ENCODE results near the gene DTWD2. TPM values are rescaled to one million over a fixed set of nuclear protein-coding genes. Genes with fewer than 3 reads are reported as not detected.

The DTWD2 gene
- total and polyA plus RNA-seq, 2 of the 4 experiments (the other 2 are of a cell fraction) = 1.2 to 1.8 TPM

DNA sequence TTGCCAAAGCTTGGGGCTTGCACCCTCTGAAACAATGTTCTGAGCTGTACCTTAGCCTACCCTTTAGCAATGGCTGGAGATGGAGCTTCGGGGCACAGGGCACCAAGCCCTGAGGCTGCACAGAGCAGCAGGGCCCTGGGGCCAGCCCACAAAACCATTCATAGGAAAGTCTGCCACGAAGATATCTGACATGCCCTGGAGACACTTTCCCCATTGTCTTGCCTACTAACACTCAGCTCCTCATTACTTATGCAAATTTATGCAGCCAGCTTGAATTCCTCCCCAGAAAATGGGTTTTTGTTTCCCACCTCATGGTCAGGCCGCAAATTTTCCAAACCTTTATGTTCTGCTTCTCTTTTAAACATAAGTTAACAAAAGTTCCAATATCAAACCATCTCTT, 105.7 kb downstream of the DTWD2 start:
- H3K18ac ChIP-seq (ENCODE audit: low read depth, low read length) = no peak overlapping the region
- no peak overlapping the region for H3K27ac ChIP-seq (ENCODE audit: insufficient read depth, low read length)
- no peak overlapping the region for H2AFZ ChIP-seq (replicated peaks; ENCODE audit: low read length, poor library complexity)
- H4K91ac ChIP-seq (ENCODE audit: insufficient read depth, low read depth, low read length) = no peak overlapping the region
- no peak overlapping the region for H4K8ac ChIP-seq (ENCODE audit: low read depth in 2 of 2, low read length in 2 of 2)
- H3K4me2 ChIP-seq (ENCODE audit: low read depth, low read length) = no peak overlapping the region
- no peak overlapping the region for H2BK120ac ChIP-seq (ENCODE audit: low read depth, low read length)
- H3K79me1 ChIP-seq (ENCODE audit: low read depth in 1 of 2, low read length in 2 of 2) = no peaks in the 10 kb centered on the region
- H3K36me3 ChIP-seq (ENCODE audit: control insufficient read depth, insufficient read depth, low read length) = no peaks in the 10 kb centered on the region
- ChIA-PET CTCF (no interaction called here), POLR2A (ENCODE audit: unreplicated experiment) (no interaction called here)
- no peak overlapping the region for H3K9ac ChIP-seq (ENCODE audit: low read depth, low read length)
- intact Hi-C loops (cut with micrococcal nuclease) (no loop called here), in situ Hi-C loops (cut with MboI; ENCODE audit: low sequenced_read_pairs) (no loop called here), dilution Hi-C loops (cut with HindIII; ENCODE audit: low sequenced_read_pairs, unreplicated experiment) (no loop called here)
- no peak overlapping the region for H3K4ac ChIP-seq (ENCODE audit: low read depth, low read length)
- no peaks in the 10 kb centered on the region for H4K20me1 ChIP-seq (ENCODE audit: insufficient read depth, low read length)
- BruUV-seq (replicated peaks) = no TSS peak
- TF ChIP-seq RCOR1 (IDR thresholded peaks at IDR 0.05; ENCODE audit: insufficient replicate concordance, low read length) (no peak), SMC3 (IDR thresholded peaks at IDR 0.05; ENCODE audit: low read depth, low read length) (no peak), FOS (IDR thresholded peaks at IDR 0.05; ENCODE audit: low read depth, low read length) (no peak), MAFK (IDR thresholded peaks at IDR 0.05; ENCODE audit: low read depth, low read length) (no peak), MXI1 (IDR thresholded peaks at IDR 0.05; ENCODE audit: borderline replicate concordance, low read depth, low read length) (no peak), POLR2A (IDR thresholded peaks at IDR 0.05; ENCODE audit: low read depth, low read length) (no peak), MAZ (IDR thresholded peaks at IDR 0.05; ENCODE audit: borderline replicate concordance, low read depth, low read length) (no peak), CEBPB (IDR thresholded peaks at IDR 0.05; ENCODE audit: low read depth, low read length) (no peak), BHLHE40 (IDR thresholded peaks at IDR 0.05; ENCODE audit: low read depth, low read length) (no peak), RAD21 (IDR thresholded peaks at IDR 0.05; ENCODE audit: low read length) (no peak), CHD1 (IDR thresholded peaks at IDR 0.05; ENCODE audit: low read depth, low read length) (no peak), RFX5 (IDR thresholded peaks at IDR 0.05; ENCODE audit: low read depth, low read length) (no peak), NFE2L2 (IDR thresholded peaks at IDR 0.05; ENCODE audit: low read depth, low read length) (no peak)
- TF ChIP-seq, protein P1, sequence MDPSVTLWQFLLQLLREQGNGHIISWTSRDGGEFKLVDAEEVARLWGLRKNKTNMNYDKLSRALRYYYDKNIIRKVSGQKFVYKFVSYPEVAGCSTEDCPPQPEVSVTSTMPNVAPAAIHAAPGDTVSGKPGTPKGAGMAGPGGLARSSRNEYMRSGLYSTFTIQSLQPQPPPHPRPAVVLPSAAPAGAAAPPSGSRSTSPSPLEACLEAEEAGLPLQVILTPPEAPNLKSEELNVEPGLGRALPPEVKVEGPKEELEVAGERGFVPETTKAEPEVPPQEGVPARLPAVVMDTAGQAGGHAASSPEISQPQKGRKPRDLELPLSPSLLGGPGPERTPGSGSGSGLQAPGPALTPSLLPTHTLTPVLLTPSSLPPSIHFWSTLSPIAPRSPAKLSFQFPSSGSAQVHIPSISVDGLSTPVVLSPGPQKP (IDR thresholded peaks at IDR 0.05; ENCODE audit: borderline replicate concordance, low read depth, low read length) = no peak
- TF ChIP-seq, protein P2, sequence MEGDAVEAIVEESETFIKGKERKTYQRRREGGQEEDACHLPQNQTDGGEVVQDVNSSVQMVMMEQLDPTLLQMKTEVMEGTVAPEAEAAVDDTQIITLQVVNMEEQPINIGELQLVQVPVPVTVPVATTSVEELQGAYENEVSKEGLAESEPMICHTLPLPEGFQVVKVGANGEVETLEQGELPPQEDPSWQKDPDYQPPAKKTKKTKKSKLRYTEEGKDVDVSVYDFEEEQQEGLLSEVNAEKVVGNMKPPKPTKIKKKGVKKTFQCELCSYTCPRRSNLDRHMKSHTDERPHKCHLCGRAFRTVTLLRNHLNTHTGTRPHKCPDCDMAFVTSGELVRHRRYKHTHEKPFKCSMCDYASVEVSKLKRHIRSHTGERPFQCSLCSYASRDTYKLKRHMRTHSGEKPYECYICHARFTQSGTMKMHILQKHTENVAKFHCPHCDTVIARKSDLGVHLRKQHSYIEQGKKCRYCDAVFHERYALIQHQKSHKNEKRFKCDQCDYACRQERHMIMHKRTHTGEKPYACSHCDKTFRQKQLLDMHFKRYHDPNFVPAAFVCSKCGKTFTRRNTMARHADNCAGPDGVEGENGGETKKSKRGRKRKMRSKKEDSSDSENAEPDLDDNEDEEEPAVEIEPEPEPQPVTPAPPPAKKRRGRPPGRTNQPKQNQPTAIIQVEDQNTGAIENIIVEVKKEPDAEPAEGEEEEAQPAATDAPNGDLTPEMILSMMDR (conservative IDR thresholded peaks at IDR 0.05; ENCODE audit: low read depth, low read length) = no peak
- TF ChIP-seq, protein P3, sequence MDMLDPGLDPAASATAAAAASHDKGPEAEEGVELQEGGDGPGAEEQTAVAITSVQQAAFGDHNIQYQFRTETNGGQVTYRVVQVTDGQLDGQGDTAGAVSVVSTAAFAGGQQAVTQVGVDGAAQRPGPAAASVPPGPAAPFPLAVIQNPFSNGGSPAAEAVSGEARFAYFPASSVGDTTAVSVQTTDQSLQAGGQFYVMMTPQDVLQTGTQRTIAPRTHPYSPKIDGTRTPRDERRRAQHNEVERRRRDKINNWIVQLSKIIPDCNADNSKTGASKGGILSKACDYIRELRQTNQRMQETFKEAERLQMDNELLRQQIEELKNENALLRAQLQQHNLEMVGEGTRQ (IDR thresholded peaks at IDR 0.05; ENCODE audit: low read depth, low read length) = no peak
- H3K4me3 ChIP-seq (ENCODE audit: insufficient read depth, low read depth, low read length) = no peak overlapping the region
- H2BK20ac ChIP-seq (ENCODE audit: low read depth, low read length) = no peak overlapping the region
- H2AK9ac ChIP-seq (replicated peaks; ENCODE audit: low read depth, low read length, poor library complexity) = no peak overlapping the region
- 43% methylated on average over 1 of the region's 3 CpGs; no CpG with 5 or more reads in 1 of the 2 experiments for WGBS, 2 experiments (ENCODE audit: extremely low coverage in 2 of 2, insufficient read length in 1 of 2)
- DNase-seq = no peak
- H3K23ac ChIP-seq (ENCODE audit: low read depth, low read length) = no peak overlapping the region
- H2BK5ac ChIP-seq (ENCODE audit: low read depth, low read length, poor library complexity, severe bottlenecking) = no peak overlapping the region
- H3K27me3 ChIP-seq (ENCODE audit: control insufficient read depth, insufficient read depth, low read length) = no peaks in the 10 kb centered on the region
- H2BK15ac ChIP-seq (ENCODE audit: low read depth, low read length) = no peak overlapping the region
- no peaks in the 10 kb centered on the region for H3K9me1 ChIP-seq (ENCODE audit: insufficient read depth, low read length)
- no peaks in the 10 kb centered on the region for H3K4me1 ChIP-seq (ENCODE audit: control insufficient read depth, insufficient read depth, low read length)
- no peak overlapping the region for H3K56ac ChIP-seq (ENCODE audit: extremely low read depth, insufficient read depth, low read length)
- no peak overlapping the region for H3K14ac ChIP-seq (replicated peaks; ENCODE audit: low read depth, low read length)
- no peak overlapping the region for H2AK5ac ChIP-seq (ENCODE audit: low read depth, low read length)
- ATAC-seq (ENCODE audit: low read depth) = no peak
- no peaks in the 10 kb centered on the region for H3K9me3 ChIP-seq (ENCODE audit: control insufficient read depth, insufficient read depth, low read length)
- H4K5ac ChIP-seq (ENCODE audit: low read depth, low read length) = no peak overlapping the region
